Measurements from ENCODE around the gene DMKN.

The DMKN gene

DNA sequence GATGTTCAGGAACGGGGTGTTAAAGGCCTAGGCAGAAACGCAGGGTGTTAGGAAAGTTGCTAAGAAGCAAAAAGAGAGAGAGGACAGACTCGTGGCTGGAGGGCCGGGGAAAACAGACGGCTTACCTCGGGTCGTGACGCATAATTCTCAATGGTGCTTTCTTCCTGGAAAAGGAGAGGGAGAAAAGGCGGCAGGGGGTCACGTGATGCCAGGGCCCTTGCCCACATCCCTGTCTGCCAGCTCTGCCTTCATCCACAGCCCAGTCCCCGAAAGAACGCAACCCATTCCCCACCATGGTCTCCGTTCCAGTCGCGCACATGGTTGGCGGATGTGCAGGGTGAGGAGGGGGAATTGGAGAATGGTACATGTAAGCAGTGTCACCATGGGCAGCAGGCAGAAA is 24.8 kb downstream of the DMKN start:
- H3K36me3 ChIP-seq: no peaks in the 10 kb centered on the region
- H3K4me3 ChIP-seq: no peak overlapping the region
- no peak for DNase-seq
- no peak overlapping the region for H3K27ac ChIP-seq
- TF ChIP-seq CTCF (IDR thresholded peaks at IDR 0.05): no peak
- H3K4me1 ChIP-seq: no peaks in the 10 kb centered on the region
- peaks cover 0 to 29% of the 10 kb centered on the region in 2 donors for H3K27me3 ChIP-seq
- no peaks in the 10 kb centered on the region for H3K9me3 ChIP-seq
- intact Hi-C loops (cut with DNase I; ENCODE audit: low total_unique reads): no loop called here

GRCh38 chr19:35487656-35488182 is 25.7 kb downstream of the DMKN start:
- H3K27me3 ChIP-seq: peaks cover 0 to 26% of the 10 kb centered on the region in 2 donors
- H3K9me3 ChIP-seq: no peaks in the 10 kb centered on the region
- TF ChIP-seq CTCF (IDR thresholded peaks at IDR 0.05): no peak
- intact Hi-C loops (cut with DNase I; ENCODE audit: low total_unique reads): no loop called here
- H3K4me1 ChIP-seq: no peaks in the 10 kb centered on the region
- no peak for DNase-seq
- no peak overlapping the region for H3K27ac ChIP-seq
- H3K36me3 ChIP-seq: no peaks in the 10 kb centered on the region
- no peak overlapping the region for H3K4me3 ChIP-seq

GRCh38 chr19:35486268-35486708 is 27.2 kb downstream of the DMKN start:
- intact Hi-C loops (cut with DNase I; ENCODE audit: low total_unique reads): no loop called here
- Histone ChIP-seq H3K27me3 (peaks cover 0 to 19% of the 10 kb centered on the region in 2 donors), H3K27ac (no peak overlapping the region), H3K9me3 (no peaks in the 10 kb centered on the region), H3K4me3 (no peak overlapping the region), H3K4me1 (no peaks in the 10 kb centered on the region), H3K36me3 (no peaks in the 10 kb centered on the region)
- no peak for DNase-seq
- TF ChIP-seq CTCF (IDR thresholded peaks at IDR 0.05): no peak

DNA sequence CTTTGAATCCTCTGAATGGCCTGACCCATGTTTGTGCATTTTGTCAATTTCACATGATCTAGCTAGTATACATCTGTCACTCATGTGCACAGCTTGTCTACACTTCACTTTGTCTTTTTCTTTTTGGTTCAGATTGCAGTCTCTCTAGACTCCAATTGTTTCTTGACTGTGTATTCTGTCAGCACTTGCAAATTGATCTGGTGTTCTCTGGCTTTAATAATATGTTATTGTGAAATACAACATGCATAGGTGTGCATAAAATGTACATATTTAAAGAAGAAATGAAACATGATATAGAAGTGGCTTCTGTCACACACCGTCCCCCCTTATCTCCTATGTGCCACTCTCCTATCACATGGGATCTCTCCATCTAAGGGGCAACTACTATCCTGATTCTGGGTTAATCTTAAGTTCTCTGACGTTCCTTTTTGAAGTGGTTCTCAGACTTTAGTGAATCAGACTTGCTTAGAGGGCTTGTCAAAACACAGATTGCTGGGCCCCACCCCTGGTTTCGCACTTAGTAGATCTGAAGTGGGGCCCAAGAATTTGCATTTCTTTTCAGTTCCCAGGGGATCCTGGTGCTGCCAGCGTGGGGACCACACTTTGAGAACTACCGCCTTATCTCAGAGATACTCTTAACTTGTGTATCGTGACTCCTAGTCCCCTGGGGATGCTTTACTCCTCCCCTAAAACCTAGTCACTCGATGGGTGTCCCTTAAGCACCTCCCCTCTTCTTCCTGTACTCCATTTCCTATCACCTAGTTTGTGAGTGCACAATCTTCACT is 29.0 kb downstream of the DMKN start:
- Histone ChIP-seq H3K4me3 (no peak overlapping the region), H3K4me1 (no peaks in the 10 kb centered on the region), H3K27me3 (peaks cover 0 to 9% of the 10 kb centered on the region in 2 donors), H3K36me3 (no peaks in the 10 kb centered on the region), H3K27ac (no peak overlapping the region), H3K9me3 (no peaks in the 10 kb centered on the region)
- intact Hi-C loops (cut with DNase I; ENCODE audit: low total_unique reads): no loop called here
- no peak for DNase-seq
- no peak for TF ChIP-seq CTCF (IDR thresholded peaks at IDR 0.05)

DNA sequence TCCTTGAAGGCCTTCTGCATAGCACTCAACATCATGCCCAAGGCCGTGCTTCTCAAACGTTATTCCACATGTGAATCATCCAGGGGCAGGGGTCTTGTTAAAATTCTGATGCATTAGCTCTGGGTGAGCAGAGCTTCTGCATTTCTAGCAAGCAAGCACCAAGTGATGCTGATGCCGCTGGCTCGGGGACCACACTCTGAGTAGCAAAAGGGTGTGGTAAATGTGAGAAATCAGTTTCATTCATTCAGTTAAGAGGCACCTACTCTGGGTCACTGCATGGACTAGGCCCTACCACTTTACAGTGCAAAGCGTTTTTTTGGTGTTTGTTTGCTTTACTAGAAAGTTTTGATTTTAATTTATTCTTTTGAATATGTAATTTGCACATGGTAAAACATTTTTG is 30.4 kb downstream of the DMKN start:
- Histone ChIP-seq H3K4me3 (no peak overlapping the region), H3K4me1 (no peaks in the 10 kb centered on the region), H3K27me3 (peaks cover 0 to 2% of the 10 kb centered on the region in 2 donors), H3K9me3 (no peaks in the 10 kb centered on the region), H3K27ac (no peak overlapping the region), H3K36me3 (no peaks in the 10 kb centered on the region)
- no peak for TF ChIP-seq CTCF (IDR thresholded peaks at IDR 0.05)
- DNase-seq: no peak
- intact Hi-C loops (cut with DNase I; ENCODE audit: low total_unique reads): no loop called here

Data from tibial artery (tissue), 4 donors.